IPS DF 6.9 (cell line): ENCODE data around the gene CMTR2.
"Not testable (repeated sequence)": the region's sequence is repeated elsewhere in the genome, so short reads cannot be mapped to it uniquely, and the experiment has no call there.

Source experiments
- DNase-seq: peaks from one replicate; pipeline ENCODE4 v3.0.0-alpha.2; 2013; ENCODE audit warnings: low read depth, low spot score
- H3K27ac ChIP-seq: one replicate; pipeline ENCODE4 v1.5.1; 2013; ENCODE audit warnings: low read length, control low read depth
- H3K27me3 ChIP-seq: 2 replicates; pipeline ENCODE4 v1.6.1; 2013; ENCODE audit warnings: mild to moderate bottlenecking, low read length; ENCODE audit not compliant: control insufficient read depth, insufficient read depth
- H3K36me3 ChIP-seq: 2 replicates; pipeline ENCODE4 v1.6.1; 2013; ENCODE audit warnings: low read length; ENCODE audit not compliant: control insufficient read depth, insufficient read depth
- H3K4me1 ChIP-seq: 2 replicates; pipeline ENCODE4 v1.6.1; 2013; ENCODE audit warnings: low read length; ENCODE audit not compliant: control insufficient read depth, insufficient read depth
- H3K4me3 ChIP-seq: 2 replicates; pipeline ENCODE4 v1.5.1; 2013; ENCODE audit warnings: mild to moderate bottlenecking, low read length
- H3K9me3 ChIP-seq: 2 replicates; pipeline ENCODE4 v1.6.1; 2013; ENCODE audit warnings: low read length, inconsistent platforms; ENCODE audit not compliant: control insufficient read depth, insufficient read depth
- WGBS: extraction: QIAGEN DNeasy Blood & Tissue Kit; methylation state at CpG from one replicate; pipeline ENCODE4 v1.1.7; 2013; ENCODE audit warnings: mixed read lengths, missing lambda C conversion rate; ENCODE audit not compliant: insufficient read length, insufficient coverage; 5-methylcytosine and 5-hydroxymethylcytosine counted together

The CMTR2 gene

GRCh38 chr16:71303938-71304337 is 14.7 kb upstream of the CMTR2 start:
- no peak overlapping the region for H3K27ac ChIP-seq
- no peak for DNase-seq
- WGBS, result no CpG with 5 or more reads among the region's 5 CpGs

GRCh38 chr16:71297341-71297634 is 8.1 kb upstream of the CMTR2 start:
- Histone ChIP-seq H3K4me1 (no peaks in the 10 kb centered on the region), H3K27me3 (no peaks in the 10 kb centered on the region), H3K36me3 (no peaks in the 10 kb centered on the region), H3K4me3 (no peak overlapping the region), H3K27ac (no peak overlapping the region), H3K9me3 (no peaks in the 10 kb centered on the region)
- no CpG with 5 or more reads among the region's 2 CpGs for WGBS
- DNase-seq, result no peak

More at GRCh38 chr16:71303938-71304337, 14.7 kb upstream of the CMTR2 start:
- Histone ChIP-seq H3K4me3 (no peak overlapping the region), H3K9me3 (no peaks in the 10 kb centered on the region), H3K36me3 (no peaks in the 10 kb centered on the region), H3K27me3 (no peaks in the 10 kb centered on the region), H3K4me1 (no peaks in the 10 kb centered on the region)

GRCh38 chr16:71296584-71297340 is 7.6 kb upstream of the CMTR2 start:
- Histone ChIP-seq H3K27ac (no peak overlapping the region), H3K4me3 (no peak overlapping the region), H3K27me3 (no peaks in the 10 kb centered on the region), H3K36me3 (no peaks in the 10 kb centered on the region), H3K9me3 (no peaks in the 10 kb centered on the region), H3K4me1 (no peaks in the 10 kb centered on the region)
- WGBS, result no CpG with 5 or more reads among the region's 3 CpGs
- no peak for DNase-seq

GRCh38 chr16:71295950-71296349 is 6.7 kb upstream of the CMTR2 start:
- Histone ChIP-seq H3K36me3 (no peaks in the 10 kb centered on the region), H3K4me3 (no peak overlapping the region), H3K27ac (no peak overlapping the region), H3K9me3 (no peaks in the 10 kb centered on the region), H3K27me3 (no peaks in the 10 kb centered on the region), H3K4me1 (no peaks in the 10 kb centered on the region)
- WGBS, result no CpG with 5 or more reads among the region's 1 CpG
- no peak for DNase-seq

- Histone ChIP-seq H3K4me1 (0 out of 2 replicates have a peak, but pooled peaks cover 1% of the 10 kb centered on the region), H3K4me3 (no peak overlapping the region), H3K9me3 (no peaks in the 10 kb centered on the region), H3K36me3 (no peaks in the 10 kb centered on the region), H3K27me3 (no peaks in the 10 kb centered on the region), H3K27ac (no peak overlapping the region)
- no CpG with 5 or more reads among the region's 1 CpG for WGBS
- no peak for DNase-seq
Measured at GRCh38 chr16:71293919-71294318, 4.7 kb upstream of the CMTR2 start.

GRCh38 chr16:71292095-71292494 is 2.9 kb upstream of the CMTR2 start:
- DNase-seq, H3K36me3 ChIP-seq, H3K4me3 ChIP-seq, H3K4me1 ChIP-seq, H3K9me3 ChIP-seq, H3K27ac ChIP-seq, H3K27me3 ChIP-seq: not testable (repeated sequence)
- WGBS, result no CpG with 5 or more reads among the region's 3 CpGs

- Histone ChIP-seq H3K36me3 (peaks cover 6% of the 10 kb centered on the region; the same call in 1 of the 2 replicates), H3K4me3 (peak overlapping the region; percentile 23; the same call in 1 of the 2 replicates), H3K27ac (no peak overlapping the region), H3K4me1 (0 out of 2 replicates have a peak, but pooled peaks cover 3% of the 10 kb centered on the region), H3K27me3 (no peaks in the 10 kb centered on the region), H3K9me3 (no peaks in the 10 kb centered on the region)
- DNase-seq, result no peak
- WGBS, result no CpG with 5 or more reads among the region's 2 CpGs
Measured at GRCh38 chr16:71289732-71290062, 495 bp upstream of the CMTR2 start.

- Histone ChIP-seq H3K36me3 (peaks cover 7% of the 10 kb centered on the region; the same call in 1 of the 2 replicates), H3K27ac (no peak overlapping the region), H3K4me1 (0 out of 2 replicates have a peak, but pooled peaks cover 3% of the 10 kb centered on the region), H3K27me3 (no peaks in the 10 kb centered on the region), H3K4me3 (peak overlapping the region; percentile 81; the same call in 1 of the 2 replicates), H3K9me3 (no peaks in the 10 kb centered on the region)
- no CpG with 5 or more reads among the region's 3 CpGs for WGBS
- no peak for DNase-seq
Measured at GRCh38 chr16:71288570-71288889, 672 bp downstream of the CMTR2 start.

GRCh38 chr16:71287911-71288310 is 1.3 kb downstream of the CMTR2 start:
- WGBS, result no CpG with 5 or more reads among the region's 3 CpGs
- H3K9me3 ChIP-seq, result no peaks in the 10 kb centered on the region
- no peak for DNase-seq
- H3K27me3 ChIP-seq, result no peaks in the 10 kb centered on the region
- H3K4me3 ChIP-seq, result no peak overlapping the region
- H3K27ac ChIP-seq, result no peak overlapping the region
- H3K4me1 ChIP-seq, result 0 out of 2 replicates have a peak, but pooled peaks cover 3% of the 10 kb centered on the region
- H3K36me3 ChIP-seq, result peaks cover 7% of the 10 kb centered on the region; the same call in 1 of the 2 replicates

GRCh38 chr16:71287454-71287853 is 1.7 kb downstream of the CMTR2 start:
- DNase-seq, result no peak
- no CpG with 5 or more reads among the region's 2 CpGs for WGBS
- no peak overlapping the region for H3K4me3 ChIP-seq
- H3K27ac ChIP-seq, result no peak overlapping the region
- H3K9me3 ChIP-seq, result no peaks in the 10 kb centered on the region
- no peaks in the 10 kb centered on the region for H3K27me3 ChIP-seq
- H3K36me3 ChIP-seq, result peaks cover 7% of the 10 kb centered on the region; the same call in 1 of the 2 replicates
- 0 out of 2 replicates have a peak, but pooled peaks cover 3% of the 10 kb centered on the region for H3K4me1 ChIP-seq

- H3K4me3 ChIP-seq, result no peak overlapping the region
- H3K27ac ChIP-seq, result no peak overlapping the region
- H3K27me3 ChIP-seq, result no peaks in the 10 kb centered on the region
- H3K4me1 ChIP-seq, result 0 out of 2 replicates have a peak, but pooled peaks cover 2% of the 10 kb centered on the region
- DNase-seq, result no peak
- peaks cover 7% of the 10 kb centered on the region; the same call in 1 of the 2 replicates for H3K36me3 ChIP-seq
- WGBS, result no CpG with 5 or more reads among the region's 2 CpGs
- no peaks in the 10 kb centered on the region for H3K9me3 ChIP-seq
Measured at GRCh38 chr16:71283612-71284011, 5.6 kb downstream of the CMTR2 start.
